A549 (cell line): ENCODE results near the gene CNGA2. TPM values are rescaled to one million over a fixed set of nuclear protein-coding genes. Genes with fewer than 3 reads are reported as not detected.

ENCODE experiments used
- ATAC-seq, 2 experiments: fragments of 200-7000 bp in 1 of 2; fragments of >200 bp in 1 of 2; cut with Nextera tagmentation in 1 of 2; cut with Tn5 transposase in 1 of 2; 3 replicates each; pipeline versions ENCODE4 v1.8.0 to v1.9.1; 2018 to 2020; ENCODE audit warnings: mild to moderate bottlenecking in 1 of 2, moderate library complexity in 1 of 2
- CTCF ChIA-PET: fragments of 300-600 bp; sonication (Branson Sonifier 250); formaldehyde crosslinking; extraction: SDS; loops from one replicate; lab custom pipeline; 2021; ENCODE audit warnings: antibody characterized with exemption, inconsistent platforms; lab: Yijun Ruan, JAX
- POLR2A ChIA-PET: fragments of 350-600 bp; formaldehyde crosslinking; extraction: SDS; loops from one replicate; lab custom pipeline; 2021; ENCODE audit warnings: antibody characterized with exemption, inconsistent platforms; lab: Yijun Ruan, JAX
- DNase-seq, 2 experiments: peaks; one replicate each; pipeline versions ENCODE4 v3.0.0 to v3.0.0-alpha.2; 2011 to 2016; ENCODE audit warnings: low read depth in 1 of 2, low spot score in 1 of 2
- FAIRE-seq: peaks from 2 replicates; lab custom pipeline; 2011; peaks lifted over from hg19 to GRCh38; lab: Jason Lieb, UNC
- H3K27ac ChIP-seq, 2 experiments: fragments of >200 bp; sonication (Bioruptor Twin); formaldehyde crosslinking; 3 replicates each; pipeline ENCODE4 v1.5.1; 2016 to 2017
- H3K4me1 ChIP-seq: fragments of >200 bp; sonication (Bioruptor Twin); formaldehyde crosslinking; 3 replicates; pipeline ENCODE4 v1.6.1; 2016
- H3K4me2 ChIP-seq: fragments of >200 bp; sonication (Bioruptor Twin); formaldehyde crosslinking; 3 replicates; pipeline ENCODE4 v1.6.1; 2016
- H3K4me3 ChIP-seq: fragments of >200 bp; sonication (Bioruptor Twin); formaldehyde crosslinking; 3 replicates; pipeline ENCODE4 v1.5.1; 2016
- H3K9me3 ChIP-seq: fragments of >200 bp; sonication (Bioruptor Twin); formaldehyde crosslinking; 3 replicates; pipeline ENCODE4 v1.6.1; 2016
- CHD4 ChIP-seq: fragments of 200-600 bp; sonication (generic); IDR thresholded peaks from 2 replicates; pipeline ENCODE4 v1.6.1; 2016; ENCODE audit warnings: antibody characterized with exemption, mild to moderate bottlenecking, borderline replicate concordance
- CTCF ChIP-seq: fragments of >200 bp; sonication (Bioruptor Twin); formaldehyde crosslinking; IDR thresholded peaks from 3 replicates; pipeline ENCODE4 v1.5.1; 2016
- E2F6 ChIP-seq: IDR thresholded peaks from 2 replicates; pipeline ENCODE4 v1.6.1; 2012; ENCODE audit warnings: low read depth, borderline replicate concordance
- EHMT2 ChIP-seq: fragments of 200-600 bp; sonication (generic); IDR thresholded peaks from 2 replicates; pipeline ENCODE4 v1.6.1; 2016; ENCODE audit warnings: antibody characterized with exemption, low read depth, mild to moderate bottlenecking, moderate library complexity
- ELK1 ChIP-seq: fragments of 150-350 bp; IDR thresholded peaks from 2 replicates; pipeline ENCODE4 v1.6.1; 2014; ENCODE audit warnings: low read depth, mild to moderate bottlenecking, low read length
- FOSL2 ChIP-seq, 2 experiments: fragments of 450-650 bp in 1 of 2; fragments of >200 bp in 1 of 2; sonication (Bioruptor Twin) in 1 of 2; formaldehyde crosslinking; IDR thresholded peaks; 2 replicates each; pipeline versions ENCODE4 v1.5.0 to v1.6.1; 2016 to 2020; ENCODE audit warnings: mild to moderate bottlenecking in 1 of 2, moderate library complexity in 1 of 2
- FOXS1 ChIP-seq: fragments of 250-450 bp; sonication (Bioruptor Pico); IDR thresholded peaks from 2 replicates; pipeline ENCODE4 v1.5.0; 2020; ENCODE audit warnings: mild to moderate bottlenecking, moderate library complexity
- GATA3 ChIP-seq: IDR thresholded peaks from 2 replicates; pipeline ENCODE4 v1.6.1; 2012; ENCODE audit warnings: borderline replicate concordance
- HES2 ChIP-seq: fragments of >200 bp; sonication (Bioruptor Twin); formaldehyde crosslinking; IDR thresholded peaks from 2 replicates; pipeline ENCODE4 v1.6.1; 2016
- HMGXB4 ChIP-seq: fragments of 250-450 bp; sonication (Bioruptor Pico); IDR thresholded peaks from 2 replicates; pipeline ENCODE4 v1.5.0; 2021; ENCODE audit warnings: mild to moderate bottlenecking, moderate library complexity, borderline replicate concordance
- HOXB13 ChIP-seq: fragments of 250-450 bp; sonication (Bioruptor Pico); IDR thresholded peaks from 2 replicates; pipeline ENCODE4 v1.5.0; 2020; ENCODE audit warnings: low read depth, mild to moderate bottlenecking, moderate library complexity
- MAZ ChIP-seq: fragments of 150-350 bp; IDR thresholded peaks from 2 replicates; pipeline ENCODE4 v1.6.1; 2014; ENCODE audit warnings: antibody characterized with exemption, low read depth, low read length, borderline replicate concordance
- MYC ChIP-seq: IDR thresholded peaks from 2 replicates; pipeline ENCODE4 v1.6.1; 2012; ENCODE audit warnings: mild to moderate bottlenecking, inconsistent platforms, low read length, improper control_type of control experiment, borderline replicate concordance
- NPAS2 ChIP-seq: fragments of 250-450 bp; sonication (Bioruptor Pico); IDR thresholded peaks from 2 replicates; pipeline ENCODE4 v1.8.0; 2022; ENCODE audit warnings: mild to moderate bottlenecking, moderate library complexity, borderline replicate concordance
- NR3C1 ChIP-seq: fragments of >200 bp; sonication (Bioruptor Twin); formaldehyde crosslinking; IDR thresholded peaks from 3 replicates; pipeline ENCODE4 v1.6.1; 2017
- PHF8 ChIP-seq: fragments of 200-600 bp; sonication (generic); IDR thresholded peaks from 2 replicates; pipeline ENCODE4 v1.6.1; 2016; ENCODE audit warnings: low read depth, mild to moderate bottlenecking, antibody characterized with exemption, moderate library complexity, borderline replicate concordance
- RCOR1 ChIP-seq: fragments of 150-350 bp; IDR thresholded peaks from 2 replicates; pipeline ENCODE4 v1.6.1; 2014; ENCODE audit warnings: antibody characterized with exemption, low read length, low read depth
- SMC3 ChIP-seq: fragments of >200 bp; sonication (Bioruptor Twin); formaldehyde crosslinking; IDR thresholded peaks from 3 replicates; pipeline ENCODE4 v1.6.1; 2018; ENCODE audit warnings: inconsistent platforms
- ZNF302 ChIP-seq: fragments of 250-450 bp; sonication (Bioruptor Pico); IDR thresholded peaks from 2 replicates; pipeline ENCODE4 v1.9.0; 2021; ENCODE audit warnings: inconsistent platforms, mild to moderate bottlenecking, moderate library complexity
- ZSCAN20 ChIP-seq: fragments of 250-450 bp; sonication (Bioruptor Pico); IDR thresholded peaks from 2 replicates; pipeline ENCODE4 v1.8.0; 2022; ENCODE audit warnings: mild to moderate bottlenecking, moderate library complexity
- WGBS: methylation state at CpG from one replicate; pipeline ENCODE4 v1.1.6; 2017; ENCODE audit errors: missing lambda C conversion rate; 5-methylcytosine and 5-hydroxymethylcytosine counted together
- polyA plus RNA-seq, 4 experiments: library from polyadenylated mRNA; depleted of rRNA in 3 of 4; stranded (reverse); fragments of >200 nt; fragmentation: RNase III in 1 of 4; extraction: RNeasy Plus Mini Kit Qiagen cat#74134 plus additional on column Dnase treatment in 1 of 4; gene quantifications; 2 replicates in 3 of 4; 3 replicates in 1 of 4; pipeline ENCODE4 v1.2.3, GENCODE V29; 2011 to 2017

The CNGA2 gene
- polyA plus RNA-seq, 2 of the 4 experiments (the other 2 are of a cell fraction) = not detected

- no peak overlapping the region for H3K4me3 ChIP-seq
- H3K4me1 ChIP-seq = no peaks in the 10 kb centered on the region
- no peak for DNase-seq
- 36% methylated on average over 5 of the region's 5 CpGs for WGBS
- H3K27ac ChIP-seq = no peak overlapping the region
- no peak for FAIRE-seq
- no peak overlapping the region for H3K4me2 ChIP-seq
- no peak for ATAC-seq
- ChIA-PET POLR2A (no interaction called here), CTCF (interaction anchor here (1.3 to 3.7 kb wide), 6 partner anchors 12 to 1107 kb away, joined by 3 to 15 read pairs (median 5); no protein-coding TSS in a partner anchor)
- TF ChIP-seq ZNF302 = no peak
- no peak for TF ChIP-seq ELK1
- no peak for TF ChIP-seq SMC3
- no peak for TF ChIP-seq NR3C1
- TF ChIP-seq HMGXB4 (CRISPR knock-in tag) = no peak
- no peak for TF ChIP-seq RCOR1
- TF ChIP-seq HOXB13 (CRISPR knock-in tag) = no peak
- H3K9me3 ChIP-seq = no peaks in the 10 kb centered on the region
Measured at GRCh38 chrX:151714362-151714761, 20.2 kb upstream of the CNGA2 start.

- no peak within 1 kb of the TSS for H3K27ac ChIP-seq
- H3K4me1 ChIP-seq = no peaks in the 10 kb centered on the region
- CTCF ChIA-PET = interaction anchor here (1.0 to 3.7 kb wide), 2 partner anchors 10 to 933 kb away, joined by 3 to 12 read pairs; no protein-coding TSS in a partner anchor
- H3K4me2 ChIP-seq = no peak within 1 kb of the TSS
- ATAC-seq (no peak), DNase-seq (no peak), FAIRE-seq (no peak)
- H3K9me3 ChIP-seq = no peaks in the 10 kb centered on the region
- no peak within 1 kb of the TSS for H3K4me3 ChIP-seq
- no peak for TF ChIP-seq EHMT2
- TF ChIP-seq HES2 = no peak
- TF ChIP-seq CHD4 = no peak
- TF ChIP-seq PHF8 = no peak
- TF ChIP-seq NR3C1 = no peak
- TF ChIP-seq FOSL2 (IDR thresholded peaks at IDR 0.05) = no peak
- TF ChIP-seq FOSL2 (CRISPR knock-in tag; IDR thresholded peaks at IDR 0.05) = no peak
- TF ChIP-seq E2F6 = no peak
- TF ChIP-seq RCOR1 = no peak
- no peak for TF ChIP-seq NPAS2 (CRISPR knock-in tag)
- TF ChIP-seq FOXS1 (CRISPR knock-in tag) = no peak
- no peak for TF ChIP-seq ZSCAN20 (CRISPR knock-in tag)
- TF ChIP-seq MYC = no peak
- no peak for TF ChIP-seq MAZ
- TF ChIP-seq GATA3 = no peak
- no peak for TF ChIP-seq CTCF
- no peak for TF ChIP-seq HMGXB4 (CRISPR knock-in tag)
- POLR2A ChIA-PET = no interaction called here
- WGBS = 43% methylated on average over 2 of the region's 3 CpGs
Measured at GRCh38 chrX:151715752-151716151, 18.8 kb upstream of the CNGA2 start, which contains the start of gene FATE1. Gene FATE1 (plus strand): TSS chrX:151716035. CDS start chrX:151716120, 85 bp downstream.
